Measurements from ENCODE around the gene CDKAL1. TPM values are rescaled to one million over a fixed set of nuclear protein-coding genes. Genes with fewer than 3 reads are reported as not detected.
A peak's percentile ranks its signal among the peaks of the same experiment; 100 is the strongest.

Gene CDKAL1
- total RNA-seq, 3 donors from 2014 or later, result 13.0 to 27.2 (median 18.0) TPM

DNA sequence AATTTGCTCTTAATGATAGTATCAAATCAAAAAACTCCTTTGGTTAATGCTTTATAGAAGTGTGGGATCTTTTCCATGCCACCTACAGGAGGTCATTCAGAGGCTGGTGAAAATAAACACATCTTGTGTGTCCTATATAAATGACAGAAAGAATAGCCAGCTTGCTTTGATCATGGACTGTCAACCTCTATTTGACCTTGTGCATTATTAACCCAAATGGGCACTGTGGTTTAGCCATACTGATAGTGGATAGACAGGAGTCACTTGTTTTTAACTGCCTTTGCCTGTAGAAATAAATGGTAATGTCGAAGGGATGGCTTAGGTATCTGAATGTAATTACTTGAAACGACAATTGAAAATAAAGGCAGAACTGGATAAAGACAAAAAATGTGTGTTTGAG, 123.8 kb downstream of the CDKAL1 start:
- no peak overlapping the region for H3K4me3 ChIP-seq
- H3K9me3 ChIP-seq, result no peaks in the 10 kb centered on the region
- H3K36me3 ChIP-seq, result no peaks in the 10 kb centered on the region
- intact Hi-C loops (cut with DNase I; ENCODE audit: low total_unique reads), result no loop called here
- peaks cover 0 to 7% of the 10 kb centered on the region in 2 donors for H3K4me1 ChIP-seq
- DNase-seq (ENCODE audit: low spot score in 2 of 2), result no peak
- no peak for TF ChIP-seq POLR2A (IDR thresholded peaks at IDR 0.05)
- no peak for TF ChIP-seq POLR2AphosphoS5 (IDR thresholded peaks at IDR 0.05)
- TF ChIP-seq, protein P1, sequence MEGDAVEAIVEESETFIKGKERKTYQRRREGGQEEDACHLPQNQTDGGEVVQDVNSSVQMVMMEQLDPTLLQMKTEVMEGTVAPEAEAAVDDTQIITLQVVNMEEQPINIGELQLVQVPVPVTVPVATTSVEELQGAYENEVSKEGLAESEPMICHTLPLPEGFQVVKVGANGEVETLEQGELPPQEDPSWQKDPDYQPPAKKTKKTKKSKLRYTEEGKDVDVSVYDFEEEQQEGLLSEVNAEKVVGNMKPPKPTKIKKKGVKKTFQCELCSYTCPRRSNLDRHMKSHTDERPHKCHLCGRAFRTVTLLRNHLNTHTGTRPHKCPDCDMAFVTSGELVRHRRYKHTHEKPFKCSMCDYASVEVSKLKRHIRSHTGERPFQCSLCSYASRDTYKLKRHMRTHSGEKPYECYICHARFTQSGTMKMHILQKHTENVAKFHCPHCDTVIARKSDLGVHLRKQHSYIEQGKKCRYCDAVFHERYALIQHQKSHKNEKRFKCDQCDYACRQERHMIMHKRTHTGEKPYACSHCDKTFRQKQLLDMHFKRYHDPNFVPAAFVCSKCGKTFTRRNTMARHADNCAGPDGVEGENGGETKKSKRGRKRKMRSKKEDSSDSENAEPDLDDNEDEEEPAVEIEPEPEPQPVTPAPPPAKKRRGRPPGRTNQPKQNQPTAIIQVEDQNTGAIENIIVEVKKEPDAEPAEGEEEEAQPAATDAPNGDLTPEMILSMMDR (IDR thresholded peaks at IDR 0.05), result no peak
- H3K27ac ChIP-seq, result no peak overlapping the region
- H3K27me3 ChIP-seq, result no peaks in the 10 kb centered on the region

DNA sequence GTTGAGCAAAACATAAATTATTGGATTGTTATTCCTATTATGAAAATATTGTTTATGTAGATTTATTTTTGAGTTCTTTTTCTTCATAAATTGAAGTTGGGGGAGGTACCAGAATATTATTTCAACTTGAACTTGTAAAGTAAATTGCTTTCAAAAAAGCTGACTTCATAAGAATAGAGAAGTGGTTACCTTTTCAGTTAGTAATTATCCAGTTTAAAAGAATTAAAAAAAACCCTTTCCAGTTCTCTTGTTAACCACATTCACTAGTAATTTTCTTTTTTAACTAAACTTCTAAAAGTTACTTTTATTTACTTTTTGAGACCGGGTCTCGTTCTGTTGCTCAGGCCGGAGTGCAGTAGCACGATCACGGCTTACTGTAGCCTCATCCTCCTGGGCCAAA, 124.3 kb downstream of the CDKAL1 start:
- Histone ChIP-seq H3K9me3 (no peaks in the 10 kb centered on the region), H3K36me3 (no peaks in the 10 kb centered on the region), H3K27me3 (no peaks in the 10 kb centered on the region), H3K27ac (no peak overlapping the region), H3K4me1 (peaks cover 0 to 7% of the 10 kb centered on the region in 2 donors), H3K4me3 (no peak overlapping the region)
- TF ChIP-seq POLR2A (IDR thresholded peaks at IDR 0.05), result no peak
- TF ChIP-seq POLR2AphosphoS5 (IDR thresholded peaks at IDR 0.05), result no peak
- TF ChIP-seq, protein P1 (IDR thresholded peaks at IDR 0.05), result no peak
- intact Hi-C loops (cut with DNase I; ENCODE audit: low total_unique reads), result no loop called here
- DNase-seq (ENCODE audit: low spot score in 2 of 2), result no peak

DNA sequence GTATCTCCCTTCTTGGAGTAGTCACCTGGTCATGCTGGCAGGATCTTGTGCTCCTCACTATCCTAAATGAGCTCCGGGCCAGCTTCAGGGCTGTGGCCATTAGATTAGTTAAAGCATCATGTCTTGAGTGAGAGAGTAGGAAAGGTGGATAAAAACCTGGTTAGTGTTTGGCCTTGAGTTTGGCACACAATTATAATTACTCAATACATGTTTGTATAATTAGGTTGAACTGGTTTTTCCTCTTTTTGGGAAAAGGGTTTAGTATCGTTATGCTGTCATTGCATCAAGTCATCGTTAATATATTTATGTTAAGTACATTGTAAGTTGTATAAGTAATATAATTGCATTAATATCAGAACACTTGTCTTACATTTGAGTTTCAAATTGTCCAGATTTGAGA, 126.3 kb downstream of the CDKAL1 start:
- Histone ChIP-seq H3K9me3 (no peaks in the 10 kb centered on the region), H3K36me3 (no peaks in the 10 kb centered on the region), H3K4me1 (peaks cover 0 to 7% of the 10 kb centered on the region in 2 donors), H3K27me3 (no peaks in the 10 kb centered on the region), H3K4me3 (no peak overlapping the region), H3K27ac (peak overlapping the region; percentile 67 to 74)
- intact Hi-C loops (cut with DNase I; ENCODE audit: low total_unique reads), result no loop called here
- DNase-seq (ENCODE audit: low spot score in 2 of 2), result peak in 1 of 2 donors; percentile 23
- TF ChIP-seq POLR2AphosphoS5 (IDR thresholded peaks at IDR 0.05), result no peak
- no peak for TF ChIP-seq POLR2A (IDR thresholded peaks at IDR 0.05)
- TF ChIP-seq, protein P1 (IDR thresholded peaks at IDR 0.05), result no peak

DNA sequence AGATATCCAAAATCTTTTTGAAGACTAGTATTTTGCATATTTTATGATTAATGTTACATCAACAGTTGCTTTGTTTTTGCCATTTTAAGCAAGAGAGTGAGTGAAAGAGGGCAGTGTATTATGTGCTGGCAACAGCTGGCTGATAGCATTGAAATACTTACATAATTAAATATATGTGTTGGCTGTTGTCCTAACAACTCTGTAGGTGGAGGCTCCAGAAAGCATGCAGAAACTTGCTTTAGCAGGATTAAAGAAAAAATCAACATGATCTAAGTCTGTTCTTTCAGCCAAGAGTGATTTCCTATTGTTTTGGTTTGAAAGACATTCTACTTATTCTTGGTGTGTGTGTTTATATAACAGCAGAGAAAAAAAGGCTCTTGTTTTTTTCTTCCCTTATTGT, 127.5 kb downstream of the CDKAL1 start:
- no peak overlapping the region for H3K4me3 ChIP-seq
- peak overlapping the region in 1 of 2 donors; percentile 74 for H3K27ac ChIP-seq
- intact Hi-C loops (cut with DNase I; ENCODE audit: low total_unique reads), result no loop called here
- H3K36me3 ChIP-seq, result no peaks in the 10 kb centered on the region
- no peak for DNase-seq (ENCODE audit: low spot score in 2 of 2)
- no peaks in the 10 kb centered on the region for H3K27me3 ChIP-seq
- H3K9me3 ChIP-seq, result no peaks in the 10 kb centered on the region
- peaks cover 0 to 7% of the 10 kb centered on the region in 2 donors for H3K4me1 ChIP-seq
- TF ChIP-seq POLR2AphosphoS5 (IDR thresholded peaks at IDR 0.05) (no peak), POLR2A (IDR thresholded peaks at IDR 0.05) (no peak)
- TF ChIP-seq, protein P1 (IDR thresholded peaks at IDR 0.05), result no peak

DNA sequence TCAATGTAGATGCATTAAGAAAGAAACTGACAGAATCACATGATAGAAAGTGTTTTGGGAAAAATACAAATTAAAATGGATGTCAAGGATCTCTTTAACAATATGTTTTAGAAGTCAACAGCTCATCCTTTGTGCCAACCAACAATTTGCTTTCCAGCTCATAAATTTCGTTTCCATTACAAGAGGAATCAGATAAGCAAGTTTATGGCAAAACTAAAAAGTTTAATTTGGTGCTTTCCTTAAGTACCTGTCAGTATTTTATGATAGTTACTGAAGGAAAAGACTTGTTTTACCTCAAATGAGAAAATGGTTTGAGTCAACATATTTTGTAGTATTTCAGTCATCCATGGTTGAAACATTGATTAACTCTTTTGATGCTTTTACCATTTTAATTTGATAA, 130.0 kb downstream of the CDKAL1 start:
- no peak for DNase-seq (ENCODE audit: low spot score in 2 of 2)
- intact Hi-C loops (cut with DNase I; ENCODE audit: low total_unique reads), result no loop called here
- H3K4me1 ChIP-seq, result peaks cover 0 to 7% of the 10 kb centered on the region in 2 donors
- no peak for TF ChIP-seq POLR2A (IDR thresholded peaks at IDR 0.05)
- no peak for TF ChIP-seq POLR2AphosphoS5 (IDR thresholded peaks at IDR 0.05)
- TF ChIP-seq, protein P1 (IDR thresholded peaks at IDR 0.05), result no peak
- no peaks in the 10 kb centered on the region for H3K9me3 ChIP-seq
- no peak overlapping the region for H3K27ac ChIP-seq
- no peaks in the 10 kb centered on the region for H3K27me3 ChIP-seq
- H3K4me3 ChIP-seq, result no peak overlapping the region
- no peaks in the 10 kb centered on the region for H3K36me3 ChIP-seq
